Neuronal stem cell (in vitro differentiated cells): ENCODE results near the gene SLC6A9.

Source experiments
- DNase-seq: peaks from one replicate; pipeline ENCODE4 v3.0.0-alpha.2; 2013; ENCODE audit warnings: low spot score
- H2AFZ ChIP-seq: one replicate; pipeline ENCODE4 v1.6.1; 2013; ENCODE audit warnings: mild to moderate bottlenecking, low read length, inconsistent platforms
- H2AK5ac ChIP-seq: 2 replicates; pipeline ENCODE4 v1.6.1; 2013; ENCODE audit warnings: low read depth, mild to moderate bottlenecking, inconsistent platforms, low read length, moderate library complexity, mixed read lengths
- H2BK120ac ChIP-seq: 2 replicates; pipeline ENCODE4 v1.6.1; 2013; ENCODE audit warnings: low read depth, mild to moderate bottlenecking, inconsistent platforms, low read length, moderate library complexity, mixed read lengths
- H2BK12ac ChIP-seq: one replicate; pipeline ENCODE4 v1.6.1; 2013; ENCODE audit warnings: low read length, inconsistent platforms
- H2BK15ac ChIP-seq: 2 replicates; pipeline ENCODE4 v1.6.1; 2013; ENCODE audit warnings: mild to moderate bottlenecking, low read length, inconsistent platforms, mixed read lengths
- H2BK5ac ChIP-seq: one replicate; pipeline ENCODE4 v1.6.1; 2013; ENCODE audit warnings: inconsistent platforms, mild to moderate bottlenecking, low read length, moderate library complexity
- H3K14ac ChIP-seq: one replicate; pipeline ENCODE4 v1.6.1; 2013; ENCODE audit warnings: low read length, inconsistent platforms
- H3K18ac ChIP-seq: 2 replicates; pipeline ENCODE4 v1.6.1; 2013; ENCODE audit warnings: low read length, inconsistent platforms
- H3K23ac ChIP-seq: 2 replicates; pipeline ENCODE4 v1.6.1; 2013; ENCODE audit warnings: low read depth, mild to moderate bottlenecking, mixed read lengths, low read length, inconsistent platforms; ENCODE audit not compliant: poor library complexity
- H3K27ac ChIP-seq: replicated peaks from 3 replicates; pipeline ENCODE4 v1.5.1; 2013; ENCODE audit warnings: low read length, inconsistent platforms
- H3K27me3 ChIP-seq, 3 experiments: 2 replicates each; pipeline ENCODE4 v1.6.1; 2013; ENCODE audit warnings: low read length in 3 of 3, mild to moderate bottlenecking in 2 of 3, inconsistent platforms in 1 of 3, low read depth in 1 of 3, mixed read lengths in 1 of 3, moderate library complexity in 1 of 3; ENCODE audit not compliant: control insufficient read depth in 3 of 3, insufficient read depth in 3 of 3
- H3K36me3 ChIP-seq, 2 donors: replicated peaks in 1 of 2; 2 replicates each; pipeline ENCODE4 v1.6.1; 2013; ENCODE audit warnings: low read length in 2 of 2; ENCODE audit not compliant: control insufficient read depth in 2 of 2, insufficient read depth in 2 of 2
- H3K4ac ChIP-seq: 2 replicates; pipeline ENCODE4 v1.6.1; 2013; ENCODE audit warnings: inconsistent platforms, mild to moderate bottlenecking, low read length, moderate library complexity
- H3K4me1 ChIP-seq, 2 donors: 1 replicate in 1 of 2; 2 replicates in 1 of 2; pipeline ENCODE4 v1.6.1; 2013; ENCODE audit warnings: low read length in 2 of 2, low read depth in 1 of 2; ENCODE audit not compliant: control insufficient read depth in 2 of 2, insufficient read depth in 1 of 2
- H3K4me2 ChIP-seq: one replicate; pipeline ENCODE4 v1.6.1; 2013; ENCODE audit warnings: mild to moderate bottlenecking, low read length, inconsistent platforms; ENCODE audit not compliant: insufficient read depth, poor library complexity, severe bottlenecking
- H3K4me3 ChIP-seq, 2 donors: 2 replicates each; pipeline ENCODE4 v1.5.1; 2013; ENCODE audit warnings: low read length in 2 of 2, mild to moderate bottlenecking in 2 of 2, inconsistent platforms in 1 of 2, moderate library complexity in 1 of 2
- H3K79me1 ChIP-seq: one replicate; pipeline ENCODE4 v1.6.1; 2013; ENCODE audit warnings: low read depth, mild to moderate bottlenecking, inconsistent platforms, low read length, moderate library complexity
- H3K9ac ChIP-seq: one replicate; pipeline ENCODE4 v1.6.1; 2013; ENCODE audit warnings: mild to moderate bottlenecking, low read depth, low read length, inconsistent platforms; ENCODE audit not compliant: poor library complexity
- H3K9me3 ChIP-seq, 2 donors: replicated peaks in 1 of 2; 2 replicates each; pipeline versions ENCODE3 to v1.6.1; 2013; ENCODE audit warnings: low read length in 2 of 2, mild to moderate bottlenecking in 2 of 2, inconsistent platforms in 1 of 2, low read depth in 1 of 2, mixed read lengths in 1 of 2, moderate library complexity in 1 of 2; ENCODE audit not compliant: control insufficient read depth in 2 of 2, insufficient read depth in 1 of 2
- H4K8ac ChIP-seq: one replicate; pipeline ENCODE4 v1.6.1; 2013; ENCODE audit warnings: low read depth, mild to moderate bottlenecking, inconsistent platforms, low read length, moderate library complexity
- H4K91ac ChIP-seq: one replicate; pipeline ENCODE4 v1.6.1; 2013; ENCODE audit warnings: low read length, low read depth, mild to moderate bottlenecking, inconsistent platforms; ENCODE audit not compliant: poor library complexity
- WGBS, 2 donors: extraction: QIAGEN DNeasy Blood & Tissue Kit; methylation state at CpG; one replicate each; pipeline ENCODE4 v1.1.7; 2013; ENCODE audit warnings: missing lambda C conversion rate in 2 of 2, mixed read lengths in 1 of 2; ENCODE audit not compliant: insufficient read length in 2 of 2, insufficient replicate concordance in 1 of 2; ENCODE audit errors: extremely low coverage in 2 of 2; 5-methylcytosine and 5-hydroxymethylcytosine counted together

The SLC6A9 gene

DNA sequence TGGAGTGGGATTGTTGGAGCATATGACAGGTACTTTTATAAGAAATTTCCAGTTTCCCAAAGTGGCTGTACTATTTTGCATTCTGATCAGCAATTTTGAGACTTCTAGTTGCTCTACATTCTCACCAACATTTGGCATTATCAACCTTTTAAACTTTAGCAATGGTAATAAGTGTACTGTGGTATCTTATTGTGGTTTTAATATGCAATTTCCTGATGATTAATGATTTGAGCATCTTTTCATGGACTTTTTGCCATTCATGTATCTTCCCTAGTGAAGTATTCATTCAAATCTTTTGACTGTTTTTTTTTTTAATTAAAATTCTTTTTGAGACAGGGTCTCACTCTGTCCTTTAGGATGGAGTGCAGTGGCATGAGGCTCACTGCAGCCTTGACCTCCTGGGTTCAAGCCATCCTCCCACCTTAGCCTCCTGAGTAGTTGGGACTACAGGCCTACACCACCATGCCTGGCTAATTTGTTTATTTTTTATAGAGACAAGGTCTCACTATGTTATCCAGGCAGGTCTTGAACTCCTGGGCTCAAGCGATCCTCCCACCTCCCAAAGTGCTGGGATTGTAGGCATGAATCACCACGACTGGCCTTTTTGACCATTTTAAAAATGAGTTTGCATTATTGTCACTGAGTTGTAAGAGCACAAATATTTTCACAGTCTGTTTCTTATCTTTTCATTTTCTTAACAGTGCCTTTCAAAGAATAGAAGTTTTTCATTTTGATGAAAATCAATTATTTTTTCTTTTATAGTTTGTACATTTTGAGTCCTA lies 7.8 kb upstream of the SLC6A9 start:
- H4K8ac ChIP-seq = no peak overlapping the region
- H2BK12ac ChIP-seq = no peak overlapping the region
- no peak overlapping the region for H2BK120ac ChIP-seq
- H3K79me1 ChIP-seq = peaks cover 2% of the 10 kb centered on the region
- no peak for DNase-seq
- no peak overlapping the region for H2BK5ac ChIP-seq
- H3K18ac ChIP-seq = no peak overlapping the region
- no peak overlapping the region for H2AK5ac ChIP-seq
- H3K14ac ChIP-seq = no peak overlapping the region
- H3K27me3 ChIP-seq = peaks cover 0 to 6% (median 0%) of the 10 kb centered on the region in 3 experiments
- peaks cover 0 to 1% of the 10 kb centered on the region in 2 donors for H3K9me3 ChIP-seq
- H3K9ac ChIP-seq = no peak overlapping the region
- no peak overlapping the region for H2BK15ac ChIP-seq
- H4K91ac ChIP-seq = no peak overlapping the region
- H3K4ac ChIP-seq = no peak overlapping the region
- no peak overlapping the region for H3K27ac ChIP-seq
- H3K4me2 ChIP-seq = no peak overlapping the region
- H3K36me3 ChIP-seq = no peaks in the 10 kb centered on the region
- H3K23ac ChIP-seq = no peak overlapping the region
- no peak overlapping the region for H2AFZ ChIP-seq
- no peak overlapping the region for H3K4me3 ChIP-seq
- peaks cover 1 to 5% of the 10 kb centered on the region in 2 donors for H3K4me1 ChIP-seq
- WGBS, 2 donors = no CpG with 5 or more reads among the region's 2 CpGs

DNA sequence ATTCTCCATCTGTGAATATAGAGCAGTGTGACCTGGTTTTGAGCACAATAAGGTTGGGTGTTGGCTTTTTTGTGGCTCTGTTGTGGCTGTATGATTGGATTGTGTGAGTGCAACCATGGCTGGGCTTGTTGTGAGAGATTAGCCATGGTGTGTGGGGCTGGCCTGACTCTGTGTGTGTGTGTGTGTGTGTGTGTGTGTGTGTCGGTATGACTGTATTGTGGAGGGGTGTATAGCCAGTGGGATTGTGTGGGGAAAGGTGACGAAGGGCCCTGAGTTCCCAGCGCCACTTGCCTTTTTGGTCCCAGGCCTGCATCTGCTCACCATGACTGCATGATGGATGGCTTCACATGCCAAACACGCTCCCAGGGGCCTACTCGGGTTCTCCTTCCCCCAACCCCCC lies 5.9 kb upstream of the SLC6A9 start:
- Histone ChIP-seq H3K79me1 (peaks cover 2% of the 10 kb centered on the region), H2BK12ac (no peak overlapping the region), H3K23ac (peak overlapping the region; percentile 46), H3K36me3 (no peaks in the 10 kb centered on the region), H3K4me3 (no peak overlapping the region), H3K27ac (no peak overlapping the region), H2AK5ac (no peak overlapping the region), H3K4ac (no peak overlapping the region), H2AFZ (no peak overlapping the region), H4K91ac (no peak overlapping the region), H3K27me3 (peaks cover 0 to 13% (median 0%) of the 10 kb centered on the region in 3 experiments), H4K8ac (no peak overlapping the region), H2BK5ac (no peak overlapping the region), H3K4me2 (no peak overlapping the region), H2BK15ac (no peak overlapping the region), H3K9ac (no peak overlapping the region), H3K18ac (no peak overlapping the region), H3K4me1 (peaks cover 5 to 8% of the 10 kb centered on the region in 2 donors), H2BK120ac (no peak overlapping the region), H3K14ac (no peak overlapping the region), H3K9me3 (peaks cover 0 to 1% of the 10 kb centered on the region in 2 donors)
- no peak for DNase-seq
- WGBS, 2 donors = no CpG with 5 or more reads among the region's 5 CpGs

DNA sequence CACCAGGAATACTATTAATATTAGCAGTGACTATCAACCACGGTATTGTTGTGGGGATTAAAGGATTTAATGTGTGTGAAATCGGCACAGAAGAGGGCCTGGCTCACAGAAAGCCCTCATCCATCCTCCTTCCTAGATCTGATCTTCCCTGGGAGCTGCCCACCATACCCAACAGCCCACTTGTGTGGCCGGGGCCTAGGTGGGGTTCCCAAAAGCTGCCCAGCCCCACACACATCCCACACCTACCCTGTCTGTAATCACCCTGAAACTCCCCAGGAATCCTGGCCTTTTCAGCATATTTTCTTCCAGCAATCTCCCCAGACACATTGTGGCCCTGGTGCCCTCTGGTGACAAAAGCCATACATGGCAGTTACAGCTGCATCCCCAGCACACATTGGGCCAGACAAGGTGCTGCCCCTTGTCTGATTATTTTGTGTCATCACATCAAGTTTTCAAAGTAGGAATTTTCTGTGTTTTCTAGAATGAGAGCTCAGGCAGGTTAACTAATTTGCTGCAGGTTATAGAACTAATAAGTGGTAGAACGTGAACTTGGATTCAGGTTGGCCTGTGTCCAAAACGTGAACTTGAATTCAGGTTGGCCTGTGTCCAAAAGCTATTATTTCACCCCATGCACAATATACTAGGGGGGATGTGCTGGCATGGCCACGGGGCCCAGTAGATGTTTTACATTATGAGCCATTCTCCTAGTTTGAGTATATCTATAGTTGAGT lies 5.3 kb upstream of the SLC6A9 start:
- no peak overlapping the region for H2BK15ac ChIP-seq
- H3K4me3 ChIP-seq = no peak overlapping the region
- no peak overlapping the region for H4K8ac ChIP-seq
- H2BK120ac ChIP-seq = no peak overlapping the region
- no CpG with 5 or more reads among the region's 6 CpGs for WGBS, 2 donors
- H4K91ac ChIP-seq = no peak overlapping the region
- H2BK12ac ChIP-seq = no peak overlapping the region
- H3K4ac ChIP-seq = no peak overlapping the region
- H3K27me3 ChIP-seq = peaks cover 0 to 18% (median 0%) of the 10 kb centered on the region in 3 experiments
- H3K9ac ChIP-seq = no peak overlapping the region
- no peak overlapping the region for H3K27ac ChIP-seq
- H3K9me3 ChIP-seq = peaks cover 0 to 1% of the 10 kb centered on the region in 2 donors
- no peak overlapping the region for H3K18ac ChIP-seq
- H3K23ac ChIP-seq = no peak overlapping the region
- H2AK5ac ChIP-seq = no peak overlapping the region
- DNase-seq = peak; percentile 60
- peaks cover 10 to 13% of the 10 kb centered on the region in 2 donors for H3K4me1 ChIP-seq
- H3K36me3 ChIP-seq = no peaks in the 10 kb centered on the region
- peak overlapping the region; percentile 75 for H2AFZ ChIP-seq
- peaks cover 2% of the 10 kb centered on the region for H3K79me1 ChIP-seq
- H2BK5ac ChIP-seq = no peak overlapping the region
- no peak overlapping the region for H3K14ac ChIP-seq
- no peak overlapping the region for H3K4me2 ChIP-seq
